IPS-20b (cell line): ENCODE measurements around the gene NDUFB6.
A peak's percentile ranks its signal among the peaks of the same experiment; 100 is the strongest.
"Not testable (repeated sequence)": the region's sequence is repeated elsewhere in the genome, so short reads cannot be mapped to it uniquely, and the experiment has no call there.

Source experiments
- H3K27ac ChIP-seq: one replicate; pipeline ENCODE4 v1.5.1; 2013; ENCODE audit warnings: low read length
- H3K27me3 ChIP-seq: 2 replicates; pipeline ENCODE4 v1.6.1; 2013; ENCODE audit warnings: mild to moderate bottlenecking, low read length, inconsistent platforms; ENCODE audit not compliant: insufficient read depth
- H3K36me3 ChIP-seq: 2 replicates; pipeline ENCODE4 v1.6.1; 2013; ENCODE audit warnings: low read depth, mild to moderate bottlenecking, inconsistent platforms, low read length, moderate library complexity; ENCODE audit not compliant: insufficient read depth
- H3K4me1 ChIP-seq: 2 replicates; pipeline ENCODE4 v1.6.1; 2013; ENCODE audit warnings: mild to moderate bottlenecking, control low read depth, inconsistent platforms, low read length, moderate library complexity; ENCODE audit not compliant: insufficient read depth
- H3K4me3 ChIP-seq: 2 replicates; pipeline ENCODE4 v1.5.1; 2013; ENCODE audit warnings: mild to moderate bottlenecking, low read length, inconsistent platforms
- H3K9ac ChIP-seq: 2 replicates; pipeline ENCODE4 v1.6.1; 2013; ENCODE audit warnings: low read depth, mild to moderate bottlenecking, inconsistent platforms, low read length, moderate library complexity
- H3K9me3 ChIP-seq: 2 replicates; pipeline ENCODE4 v1.6.1; 2013; ENCODE audit warnings: mild to moderate bottlenecking, low read depth, low read length, inconsistent platforms; ENCODE audit not compliant: insufficient read depth

The NDUFB6 gene

GRCh38 chr9:32533816-32534215 is 39.1 kb downstream of the NDUFB6 start:
- H3K27me3 ChIP-seq, result no peaks in the 10 kb centered on the region
- H3K4me3 ChIP-seq, result no peak overlapping the region
- H3K36me3 ChIP-seq, result no peaks in the 10 kb centered on the region
- no peaks in the 10 kb centered on the region for H3K4me1 ChIP-seq
- H3K27ac ChIP-seq, result no peak overlapping the region
- no peaks in the 10 kb centered on the region for H3K9me3 ChIP-seq
- no peak overlapping the region for H3K9ac ChIP-seq

- no peaks in the 10 kb centered on the region for H3K4me1 ChIP-seq
- H3K27me3 ChIP-seq, result no peaks in the 10 kb centered on the region
- H3K36me3 ChIP-seq, result no peaks in the 10 kb centered on the region
- H3K27ac ChIP-seq, result no peak overlapping the region
- H3K9me3 ChIP-seq, result no peaks in the 10 kb centered on the region
- H3K4me3 ChIP-seq, result no peak overlapping the region
- no peak overlapping the region for H3K9ac ChIP-seq
Observed at GRCh38 chr9:32533336-32533735, 39.6 kb downstream of the NDUFB6 start.

GRCh38 chr9:32526707-32527048 is 46.3 kb downstream of the NDUFB6 start:
- Histone ChIP-seq H3K27me3 (no peaks in the 10 kb centered on the region), H3K9me3 (peaks cover 6% of the 10 kb centered on the region; the same call in 1 of the 2 replicates), H3K9ac (peak overlapping the region; percentile 78; the same call in 1 of the 2 replicates), H3K36me3 (no peaks in the 10 kb centered on the region), H3K4me3 (peak overlapping the region; percentile 92), H3K4me1 (no peaks in the 10 kb centered on the region; the same call in 1 of the 2 replicates), H3K27ac (no peak overlapping the region)

GRCh38 chr9:32526041-32526706 is 46.8 kb downstream of the NDUFB6 start, which contains the start of gene RIGI:
TSS of gene RIGI (minus strand) at chr9:32526196. CDS start at chr9:32526166, 30 bp downstream.
- H3K27me3 ChIP-seq, result no peaks in the 10 kb centered on the region
- no peak within 1 kb of the TSS for H3K27ac ChIP-seq
- H3K4me3 ChIP-seq, result peak within 1 kb of the TSS; percentile 92
- no peaks in the 10 kb centered on the region; the same call in 1 of the 2 replicates for H3K4me1 ChIP-seq
- peak within 1 kb of the TSS; percentile 78 for H3K9ac ChIP-seq
- peaks cover 11% of the 10 kb centered on the region; the same call in 1 of the 2 replicates for H3K9me3 ChIP-seq
- no peaks in the 10 kb centered on the region for H3K36me3 ChIP-seq

- H3K27me3 ChIP-seq, result no peaks in the 10 kb centered on the region
- H3K9me3 ChIP-seq, result peaks cover 11% of the 10 kb centered on the region; the same call in 1 of the 2 replicates
- H3K27ac ChIP-seq, result no peak overlapping the region
Observed at GRCh38 chr9:32525709-32526030, 47.3 kb downstream of the NDUFB6 start.

GRCh38 chr9:32524892-32525708 is 47.9 kb downstream of the NDUFB6 start:
- peaks cover 16% of the 10 kb centered on the region; the same call in 1 of the 2 replicates for H3K9me3 ChIP-seq
- H3K9ac ChIP-seq, result peak overlapping the region; percentile 78
- H3K4me3 ChIP-seq, result peak overlapping the region; percentile 92
- 0 out of 2 replicates have a peak, but pooled peaks cover 2% of the 10 kb centered on the region for H3K36me3 ChIP-seq
- H3K27me3 ChIP-seq, result no peaks in the 10 kb centered on the region
- no peaks in the 10 kb centered on the region; the same call in 1 of the 2 replicates for H3K4me1 ChIP-seq
- no peak overlapping the region for H3K27ac ChIP-seq

More at GRCh38 chr9:32525709-32526030, 47.3 kb downstream of the NDUFB6 start:
- peak overlapping the region; percentile 78 for H3K9ac ChIP-seq
- H3K4me1 ChIP-seq, result no peaks in the 10 kb centered on the region; the same call in 1 of the 2 replicates
- H3K36me3 ChIP-seq, result no peaks in the 10 kb centered on the region
- H3K4me3 ChIP-seq, result peak overlapping the region; percentile 92

- peaks cover 21% of the 10 kb centered on the region for H3K9me3 ChIP-seq
- not testable (repeated sequence) for H3K9ac ChIP-seq, H3K4me3 ChIP-seq, H3K27me3 ChIP-seq, H3K4me1 ChIP-seq, H3K36me3 ChIP-seq, H3K27ac ChIP-seq
Observed at GRCh38 chr9:32524558-32524891, 48.4 kb downstream of the NDUFB6 start.

GRCh38 chr9:32523910-32524309 is 49.0 kb downstream of the NDUFB6 start:
- H3K27me3 ChIP-seq, result no peaks in the 10 kb centered on the region
- 0 out of 2 replicates have a peak, but pooled peaks cover 6% of the 10 kb centered on the region for H3K36me3 ChIP-seq
- peaks cover 28% of the 10 kb centered on the region for H3K9me3 ChIP-seq
- no peak overlapping the region for H3K27ac ChIP-seq
- H3K9ac ChIP-seq, result no peak overlapping the region
- H3K4me1 ChIP-seq, result no peaks in the 10 kb centered on the region; the same call in 1 of the 2 replicates
- no peak overlapping the region for H3K4me3 ChIP-seq

- Histone ChIP-seq H3K4me1 (no peaks in the 10 kb centered on the region), H3K36me3 (peaks cover 10% of the 10 kb centered on the region; the same call in 1 of the 2 replicates), H3K4me3 (no peak overlapping the region), H3K27me3 (no peaks in the 10 kb centered on the region), H3K9ac (no peak overlapping the region), H3K9me3 (peaks cover 56% of the 10 kb centered on the region), H3K27ac (no peak overlapping the region)
Observed at GRCh38 chr9:32518276-32518675, 54.7 kb downstream of the NDUFB6 start.

GRCh38 chr9:32516241-32516640 is 56.7 kb downstream of the NDUFB6 start:
- Histone ChIP-seq H3K27me3 (no peaks in the 10 kb centered on the region), H3K36me3 (peaks cover 10% of the 10 kb centered on the region; the same call in 1 of the 2 replicates), H3K4me1 (no peaks in the 10 kb centered on the region), H3K27ac (no peak overlapping the region), H3K4me3 (no peak overlapping the region), H3K9ac (no peak overlapping the region), H3K9me3 (peaks cover 46% of the 10 kb centered on the region)

GRCh38 chr9:32508728-32509127 is 64.2 kb downstream of the NDUFB6 start:
- Histone ChIP-seq H3K9me3 (no peaks in the 10 kb centered on the region), H3K9ac (no peak overlapping the region), H3K4me3 (no peak overlapping the region), H3K4me1 (peaks cover 10% of the 10 kb centered on the region; the same call in 1 of the 2 replicates), H3K36me3 (no peaks in the 10 kb centered on the region), H3K27ac (peak overlapping the region; percentile 71), H3K27me3 (no peaks in the 10 kb centered on the region)
